ENCODE data around the gene NEK1. TPM values are rescaled to one million over a fixed set of nuclear protein-coding genes. Genes with fewer than 3 reads are reported as not detected.
"Not testable (repeated sequence)": the region's sequence is repeated elsewhere in the genome, so short reads cannot be mapped to it uniquely, and the experiment has no call there.

NEK1 gene
- total RNA-seq, 1 experiment from 2014 or later: 18.6 TPM

DNA sequence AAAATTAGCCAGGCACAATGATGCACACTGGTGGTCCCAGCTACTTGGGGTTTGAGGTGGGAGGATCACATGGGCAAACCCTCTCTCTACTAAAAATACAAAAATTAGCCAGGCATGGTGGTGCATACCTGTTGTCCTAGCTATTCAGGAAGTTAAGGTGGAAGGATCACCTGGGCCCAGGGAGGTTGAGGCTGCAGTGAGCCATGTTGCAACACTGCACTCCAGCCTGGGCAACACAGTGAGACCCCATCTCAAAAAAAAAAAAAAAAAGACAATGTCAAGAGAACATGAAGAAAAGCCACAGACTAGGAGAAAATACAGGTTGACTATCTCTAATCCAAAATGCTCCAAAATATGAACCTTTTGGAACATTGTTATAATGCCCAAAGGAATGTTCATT is 153.8 kb downstream of the NEK1 start:
- Histone ChIP-seq H3K79me2 (ENCODE audit: low read depth) (no peaks in the 10 kb centered on the region), H3K9me2 (ENCODE audit: insufficient read depth) (no peaks in the 10 kb centered on the region; the same call in none of the 2 replicates), H2AFZ (no peak overlapping the region), H3K4me3 (no peak overlapping the region), H3F3A (ENCODE audit: insufficient read depth, low read depth) (no peaks in the 10 kb centered on the region), H3K9me3 (ENCODE audit: insufficient read depth, low read depth) (no peaks in the 10 kb centered on the region), H4K20me1 (ENCODE audit: insufficient read depth) (no peaks in the 10 kb centered on the region), H3K36me3 (ENCODE audit: low read depth) (no peaks in the 10 kb centered on the region), H3K4me2 (no peak overlapping the region), H3K27ac (no peak overlapping the region), H3K27me3 (ENCODE audit: insufficient read depth, low read depth) (no peaks in the 10 kb centered on the region), H3K4me1 (replicated peaks; ENCODE audit: insufficient read depth) (no peaks in the 10 kb centered on the region)
- CTCF ChIA-PET: no interaction called here
- no peak for TF ChIP-seq EZH2 (IDR thresholded peaks at IDR 0.05; ENCODE audit: low read depth)
- TF ChIP-seq, protein P1, sequence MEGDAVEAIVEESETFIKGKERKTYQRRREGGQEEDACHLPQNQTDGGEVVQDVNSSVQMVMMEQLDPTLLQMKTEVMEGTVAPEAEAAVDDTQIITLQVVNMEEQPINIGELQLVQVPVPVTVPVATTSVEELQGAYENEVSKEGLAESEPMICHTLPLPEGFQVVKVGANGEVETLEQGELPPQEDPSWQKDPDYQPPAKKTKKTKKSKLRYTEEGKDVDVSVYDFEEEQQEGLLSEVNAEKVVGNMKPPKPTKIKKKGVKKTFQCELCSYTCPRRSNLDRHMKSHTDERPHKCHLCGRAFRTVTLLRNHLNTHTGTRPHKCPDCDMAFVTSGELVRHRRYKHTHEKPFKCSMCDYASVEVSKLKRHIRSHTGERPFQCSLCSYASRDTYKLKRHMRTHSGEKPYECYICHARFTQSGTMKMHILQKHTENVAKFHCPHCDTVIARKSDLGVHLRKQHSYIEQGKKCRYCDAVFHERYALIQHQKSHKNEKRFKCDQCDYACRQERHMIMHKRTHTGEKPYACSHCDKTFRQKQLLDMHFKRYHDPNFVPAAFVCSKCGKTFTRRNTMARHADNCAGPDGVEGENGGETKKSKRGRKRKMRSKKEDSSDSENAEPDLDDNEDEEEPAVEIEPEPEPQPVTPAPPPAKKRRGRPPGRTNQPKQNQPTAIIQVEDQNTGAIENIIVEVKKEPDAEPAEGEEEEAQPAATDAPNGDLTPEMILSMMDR (conservative IDR thresholded peaks at IDR 0.05): no peak
- DNase-seq: no peak
- POLR2A ChIA-PET (ENCODE audit: unreplicated experiment): no interaction called here
- intact Hi-C loops (cut with micrococcal nuclease; ENCODE audit: unreplicated experiment): no loop called here
- BruUV-seq (replicated peaks): no TSS peak

DNA sequence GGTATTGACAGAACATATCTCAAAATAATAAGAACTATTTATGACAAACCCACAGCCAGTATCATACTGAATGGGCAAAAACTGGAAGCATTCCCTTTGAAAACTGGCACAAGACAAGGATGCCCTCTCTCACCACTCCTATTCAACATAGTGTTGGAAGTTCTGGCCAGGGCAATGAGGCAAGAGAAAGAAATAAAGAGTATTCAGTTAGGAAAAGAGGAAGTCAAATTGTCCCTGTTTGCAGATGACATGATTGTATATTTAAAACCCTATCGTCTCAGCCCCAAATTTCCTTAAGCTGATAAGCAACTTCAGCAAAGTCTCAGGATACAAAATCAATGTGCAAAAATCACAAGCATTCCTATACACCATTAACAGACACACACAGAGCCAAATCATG is 159.7 kb downstream of the NEK1 start:
- H3K27ac ChIP-seq; BruUV-seq (replicated peaks); H3K4me2 ChIP-seq; H3K4me3 ChIP-seq; DNase-seq; POLR2A ChIA-PET (ENCODE audit: unreplicated experiment); H2AFZ ChIP-seq; H3K4me1 ChIP-seq (replicated peaks; ENCODE audit: insufficient read depth); H3K9me3 ChIP-seq (ENCODE audit: insufficient read depth, low read depth); CTCF ChIA-PET; H3K27me3 ChIP-seq (ENCODE audit: insufficient read depth, low read depth); H3K36me3 ChIP-seq (ENCODE audit: low read depth); intact Hi-C loops (cut with micrococcal nuclease; ENCODE audit: unreplicated experiment); H3K9me2 ChIP-seq (ENCODE audit: insufficient read depth); H3K79me2 ChIP-seq (ENCODE audit: low read depth); H3F3A ChIP-seq (ENCODE audit: insufficient read depth, low read depth); H4K20me1 ChIP-seq (ENCODE audit: insufficient read depth): not testable (repeated sequence)

DNA sequence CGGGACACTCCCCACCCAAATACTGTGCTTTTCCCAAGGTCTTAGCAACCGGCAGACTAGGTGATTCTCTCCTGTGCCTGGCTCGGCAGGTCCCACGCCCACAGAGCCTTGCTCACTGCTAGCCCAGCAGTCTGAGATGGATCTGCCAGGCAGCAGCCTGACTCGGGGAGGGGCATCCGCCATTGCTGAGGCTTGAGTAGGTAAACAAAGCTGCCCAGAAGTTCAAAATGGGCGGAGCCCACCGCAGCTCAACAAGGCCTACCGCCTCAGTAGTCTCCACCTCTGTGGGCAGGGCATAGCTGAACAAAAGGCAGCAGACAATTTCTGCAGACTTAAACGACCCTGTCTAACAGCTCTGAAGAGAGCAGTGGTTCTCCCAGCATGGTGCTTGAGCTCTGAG is 163.4 kb downstream of the NEK1 start:
- CTCF ChIA-PET; H3K27me3 ChIP-seq (ENCODE audit: insufficient read depth, low read depth); H3K4me2 ChIP-seq; H3K79me2 ChIP-seq (ENCODE audit: low read depth); H3K9me2 ChIP-seq (ENCODE audit: insufficient read depth); H3K36me3 ChIP-seq (ENCODE audit: low read depth); H3F3A ChIP-seq (ENCODE audit: insufficient read depth, low read depth); intact Hi-C loops (cut with micrococcal nuclease; ENCODE audit: unreplicated experiment); BruUV-seq (replicated peaks); DNase-seq; H3K4me1 ChIP-seq (replicated peaks; ENCODE audit: insufficient read depth); H4K20me1 ChIP-seq (ENCODE audit: insufficient read depth); H3K9me3 ChIP-seq (ENCODE audit: insufficient read depth, low read depth); POLR2A ChIA-PET (ENCODE audit: unreplicated experiment); H3K4me3 ChIP-seq; H2AFZ ChIP-seq; H3K27ac ChIP-seq: not testable (repeated sequence)

DNA sequence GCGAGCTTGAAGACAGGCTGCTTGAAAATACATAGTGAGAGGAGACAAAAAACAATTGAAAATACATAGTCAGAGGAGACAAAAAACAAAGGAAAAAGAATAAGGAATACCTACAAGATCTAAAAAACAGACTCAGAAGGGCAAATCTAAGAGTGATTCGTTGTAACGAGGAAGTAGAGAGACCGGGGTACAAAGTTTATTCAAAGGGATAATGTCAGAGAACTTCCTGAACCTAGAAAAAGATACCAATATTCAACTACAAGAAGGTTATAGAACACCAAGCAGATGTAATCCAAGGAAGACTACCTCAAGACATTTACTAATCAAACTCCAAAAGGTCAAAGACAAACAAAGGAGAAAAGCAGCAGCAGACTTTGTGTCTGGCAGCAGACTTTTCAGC is 165.6 kb downstream of the NEK1 start:
- peaks cover 4% of the 10 kb centered on the region; the same call in 1 of the 2 replicates for H3K9me3 ChIP-seq (ENCODE audit: insufficient read depth, low read depth)
- DNase-seq: no peak
- H3K27me3 ChIP-seq (ENCODE audit: insufficient read depth, low read depth): no peaks in the 10 kb centered on the region
- H3F3A ChIP-seq (ENCODE audit: insufficient read depth, low read depth): no peaks in the 10 kb centered on the region
- ChIA-PET POLR2A (ENCODE audit: unreplicated experiment) (no interaction called here), CTCF (no interaction called here)
- no peak overlapping the region for H3K4me2 ChIP-seq
- H3K4me3 ChIP-seq: no peak overlapping the region
- H3K36me3 ChIP-seq (ENCODE audit: low read depth): no peaks in the 10 kb centered on the region
- no TSS peak for BruUV-seq (replicated peaks)
- H4K20me1 ChIP-seq (ENCODE audit: insufficient read depth): no peaks in the 10 kb centered on the region
- no peaks in the 10 kb centered on the region for H3K79me2 ChIP-seq (ENCODE audit: low read depth)
- intact Hi-C loops (cut with micrococcal nuclease; ENCODE audit: unreplicated experiment): no loop called here
- no peaks in the 10 kb centered on the region for H3K4me1 ChIP-seq (replicated peaks; ENCODE audit: insufficient read depth)
- no peak overlapping the region for H2AFZ ChIP-seq
- no peak for TF ChIP-seq EZH2 (IDR thresholded peaks at IDR 0.05; ENCODE audit: low read depth)
- TF ChIP-seq, protein P1 (conservative IDR thresholded peaks at IDR 0.05): no peak
- no peaks in the 10 kb centered on the region for H3K9me2 ChIP-seq (ENCODE audit: insufficient read depth)
- H3K27ac ChIP-seq: no peak overlapping the region

All from PC-9 (cell line).